ENCODE measurements around the gene CBLN4. TPM values are rescaled to one million over a fixed set of nuclear protein-coding genes. Genes with fewer than 3 reads are reported as not detected.

Gene CBLN4
- total RNA-seq, 1 experiment from 2014 or later: not detected

DNA sequence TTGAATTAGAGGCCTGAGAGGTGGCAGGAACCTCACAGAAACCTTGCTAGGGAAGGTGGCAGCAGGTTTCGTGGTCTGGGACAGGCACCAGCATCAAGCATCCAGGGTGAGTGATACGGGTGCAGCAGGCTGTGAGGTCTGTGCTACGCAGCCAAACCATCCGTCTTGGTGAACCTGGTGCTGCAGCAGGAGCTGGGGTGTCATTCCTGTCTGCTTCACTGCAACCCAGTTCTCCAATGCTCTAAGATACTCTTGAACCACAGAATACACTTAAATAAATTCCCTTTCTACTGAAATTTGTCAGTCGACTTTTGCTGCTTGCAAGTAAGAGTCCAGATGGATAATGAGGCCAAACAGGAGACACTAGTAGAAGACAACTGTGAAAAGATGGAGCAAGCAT lies 9.7 kb upstream of the CBLN4 start:
- no peaks in the 10 kb centered on the region for H3K4me1 Mint-ChIP-seq (ENCODE audit: low read depth, unreplicated experiment)
- TF ChIP-seq, protein P1, sequence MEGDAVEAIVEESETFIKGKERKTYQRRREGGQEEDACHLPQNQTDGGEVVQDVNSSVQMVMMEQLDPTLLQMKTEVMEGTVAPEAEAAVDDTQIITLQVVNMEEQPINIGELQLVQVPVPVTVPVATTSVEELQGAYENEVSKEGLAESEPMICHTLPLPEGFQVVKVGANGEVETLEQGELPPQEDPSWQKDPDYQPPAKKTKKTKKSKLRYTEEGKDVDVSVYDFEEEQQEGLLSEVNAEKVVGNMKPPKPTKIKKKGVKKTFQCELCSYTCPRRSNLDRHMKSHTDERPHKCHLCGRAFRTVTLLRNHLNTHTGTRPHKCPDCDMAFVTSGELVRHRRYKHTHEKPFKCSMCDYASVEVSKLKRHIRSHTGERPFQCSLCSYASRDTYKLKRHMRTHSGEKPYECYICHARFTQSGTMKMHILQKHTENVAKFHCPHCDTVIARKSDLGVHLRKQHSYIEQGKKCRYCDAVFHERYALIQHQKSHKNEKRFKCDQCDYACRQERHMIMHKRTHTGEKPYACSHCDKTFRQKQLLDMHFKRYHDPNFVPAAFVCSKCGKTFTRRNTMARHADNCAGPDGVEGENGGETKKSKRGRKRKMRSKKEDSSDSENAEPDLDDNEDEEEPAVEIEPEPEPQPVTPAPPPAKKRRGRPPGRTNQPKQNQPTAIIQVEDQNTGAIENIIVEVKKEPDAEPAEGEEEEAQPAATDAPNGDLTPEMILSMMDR (IDR thresholded peaks at IDR 0.05; ENCODE audit: insufficient read depth in 1 of 2, low read depth in 1 of 2, low read length in 1 of 2, severe bottlenecking in 1 of 2, unreplicated experiment in 1 of 2): no peak
- peaks cover 5% of the 10 kb centered on the region for H3K27me3 Mint-ChIP-seq (ENCODE audit: insufficient read depth, unreplicated experiment)
- Histone ChIP-seq H3K27me3 (replicated peaks; ENCODE audit: control insufficient read depth, insufficient read depth, low read length) (no peaks in the 10 kb centered on the region), H3K36me3 (ENCODE audit: control insufficient read depth, insufficient read depth, low read length) (no peaks in the 10 kb centered on the region), H3K4me1 (no peaks in the 10 kb centered on the region), H3K9me3 (peaks cover 10% of the 10 kb centered on the region), H3K4me3 (ENCODE audit: low read depth, low read length) (no peak overlapping the region)
- ChIA-PET CTCF (no interaction called here), POLR2A (no interaction called here)
- no peak overlapping the region for H3K27ac Mint-ChIP-seq (ENCODE audit: unreplicated experiment)
- peaks cover 18% of the 10 kb centered on the region for H3K9me3 Mint-ChIP-seq (ENCODE audit: unreplicated experiment)
- no peak overlapping the region for H3K4me3 Mint-ChIP-seq (ENCODE audit: unreplicated experiment)
- no peak for DNase-seq
- intact Hi-C loops (cut with micrococcal nuclease; ENCODE audit: unreplicated experiment): no loop called here
- no peaks in the 10 kb centered on the region for H3K36me3 Mint-ChIP-seq (ENCODE audit: insufficient read depth, unreplicated experiment)
- no TSS peak for BruUV-seq (replicated peaks)

GRCh38 chr20:56014151-56014550 lies 8.8 kb upstream of the CBLN4 start:
- no peaks in the 10 kb centered on the region for H3K36me3 Mint-ChIP-seq (ENCODE audit: insufficient read depth, unreplicated experiment)
- no peaks in the 10 kb centered on the region for H3K4me1 ChIP-seq

GRCh38 chr20:56004611-56005388 lies 519 bp downstream of the CBLN4 start:
- ChIA-PET CTCF (no interaction called here), POLR2A (no interaction called here)
- Mint-ChIP-seq H3K4me1 (ENCODE audit: low read depth, unreplicated experiment) (no peaks in the 10 kb centered on the region), H3K27me3 (ENCODE audit: insufficient read depth, unreplicated experiment) (peaks cover 2% of the 10 kb centered on the region), H3K36me3 (ENCODE audit: insufficient read depth, unreplicated experiment) (no peaks in the 10 kb centered on the region), H3K27ac (ENCODE audit: unreplicated experiment) (no peak overlapping the region), H3K4me3 (ENCODE audit: unreplicated experiment) (no peak overlapping the region), H3K9me3 (ENCODE audit: unreplicated experiment) (peaks cover 31% of the 10 kb centered on the region)
- H3K36me3 ChIP-seq (ENCODE audit: control insufficient read depth, insufficient read depth, low read length): no peaks in the 10 kb centered on the region
- TF ChIP-seq, protein P1 (IDR thresholded peaks at IDR 0.05; ENCODE audit: insufficient read depth in 1 of 2, low read depth in 1 of 2, low read length in 1 of 2, severe bottlenecking in 1 of 2, unreplicated experiment in 1 of 2): no peak
- intact Hi-C loops (cut with micrococcal nuclease; ENCODE audit: unreplicated experiment): no loop called here
- no TSS peak for BruUV-seq (replicated peaks)
- no peak overlapping the region for H3K4me3 ChIP-seq (ENCODE audit: low read depth, low read length)
- no peaks in the 10 kb centered on the region for H3K27me3 ChIP-seq (replicated peaks; ENCODE audit: control insufficient read depth, insufficient read depth, low read length)
- H3K4me1 ChIP-seq: no peaks in the 10 kb centered on the region
- peaks cover 23% of the 10 kb centered on the region; the same call in 1 of the 2 replicates for H3K9me3 ChIP-seq
- DNase-seq: no peak

More at GRCh38 chr20:56014151-56014550, 8.8 kb upstream of the CBLN4 start:
- H3K27me3 ChIP-seq (replicated peaks; ENCODE audit: control insufficient read depth, insufficient read depth, low read length): no peaks in the 10 kb centered on the region
- intact Hi-C loops (cut with micrococcal nuclease; ENCODE audit: unreplicated experiment): no loop called here
- H3K9me3 ChIP-seq: peaks cover 12% of the 10 kb centered on the region
- no TSS peak for BruUV-seq (replicated peaks)
- no peak overlapping the region for H3K4me3 Mint-ChIP-seq (ENCODE audit: unreplicated experiment)
- H3K9me3 Mint-ChIP-seq (ENCODE audit: unreplicated experiment): peaks cover 27% of the 10 kb centered on the region
- peaks cover 2% of the 10 kb centered on the region for H3K27me3 Mint-ChIP-seq (ENCODE audit: insufficient read depth, unreplicated experiment)
- H3K36me3 ChIP-seq (ENCODE audit: control insufficient read depth, insufficient read depth, low read length): no peaks in the 10 kb centered on the region
- H3K4me1 Mint-ChIP-seq (ENCODE audit: low read depth, unreplicated experiment): no peaks in the 10 kb centered on the region
- H3K4me3 ChIP-seq (ENCODE audit: low read depth, low read length): no peak overlapping the region
- ChIA-PET CTCF (no interaction called here), POLR2A (no interaction called here)
- no peak overlapping the region for H3K27ac Mint-ChIP-seq (ENCODE audit: unreplicated experiment)
- TF ChIP-seq, protein P1 (IDR thresholded peaks at IDR 0.05; ENCODE audit: insufficient read depth in 1 of 2, low read depth in 1 of 2, low read length in 1 of 2, severe bottlenecking in 1 of 2, unreplicated experiment in 1 of 2): no peak
- no peak for DNase-seq

All from Caco-2 (cell line).